Neuronal stem cell (in vitro differentiated cells): ENCODE measurements around the gene ARHGAP44.

Experiments used
- DNase-seq: peaks from one replicate; pipeline ENCODE4 v3.0.0-alpha.2; 2013; ENCODE audit warnings: low spot score
- H2AFZ ChIP-seq: one replicate; pipeline ENCODE4 v1.6.1; 2013; ENCODE audit warnings: mild to moderate bottlenecking, low read length, inconsistent platforms
- H2AK5ac ChIP-seq: 2 replicates; pipeline ENCODE4 v1.6.1; 2013; ENCODE audit warnings: low read depth, mild to moderate bottlenecking, inconsistent platforms, low read length, moderate library complexity, mixed read lengths
- H2BK120ac ChIP-seq: 2 replicates; pipeline ENCODE4 v1.6.1; 2013; ENCODE audit warnings: low read depth, mild to moderate bottlenecking, inconsistent platforms, low read length, moderate library complexity, mixed read lengths
- H2BK12ac ChIP-seq: one replicate; pipeline ENCODE4 v1.6.1; 2013; ENCODE audit warnings: low read length, inconsistent platforms
- H2BK15ac ChIP-seq: 2 replicates; pipeline ENCODE4 v1.6.1; 2013; ENCODE audit warnings: mild to moderate bottlenecking, low read length, inconsistent platforms, mixed read lengths
- H2BK5ac ChIP-seq: one replicate; pipeline ENCODE4 v1.6.1; 2013; ENCODE audit warnings: inconsistent platforms, mild to moderate bottlenecking, low read length, moderate library complexity
- H3K14ac ChIP-seq: one replicate; pipeline ENCODE4 v1.6.1; 2013; ENCODE audit warnings: low read length, inconsistent platforms
- H3K18ac ChIP-seq: 2 replicates; pipeline ENCODE4 v1.6.1; 2013; ENCODE audit warnings: low read length, inconsistent platforms
- H3K23ac ChIP-seq: 2 replicates; pipeline ENCODE4 v1.6.1; 2013; ENCODE audit warnings: low read depth, mild to moderate bottlenecking, mixed read lengths, low read length, inconsistent platforms; ENCODE audit not compliant: poor library complexity
- H3K27ac ChIP-seq: replicated peaks from 3 replicates; pipeline ENCODE4 v1.5.1; 2013; ENCODE audit warnings: low read length, inconsistent platforms
- H3K27me3 ChIP-seq, 3 experiments: 2 replicates each; pipeline ENCODE4 v1.6.1; 2013; ENCODE audit warnings: low read length in 3 of 3, mild to moderate bottlenecking in 2 of 3, inconsistent platforms in 1 of 3, low read depth in 1 of 3, mixed read lengths in 1 of 3, moderate library complexity in 1 of 3; ENCODE audit not compliant: control insufficient read depth in 3 of 3, insufficient read depth in 3 of 3
- H3K36me3 ChIP-seq, 2 donors: replicated peaks in 1 of 2; 2 replicates each; pipeline ENCODE4 v1.6.1; 2013; ENCODE audit warnings: low read length in 2 of 2; ENCODE audit not compliant: control insufficient read depth in 2 of 2, insufficient read depth in 2 of 2
- H3K4ac ChIP-seq: 2 replicates; pipeline ENCODE4 v1.6.1; 2013; ENCODE audit warnings: inconsistent platforms, mild to moderate bottlenecking, low read length, moderate library complexity
- H3K4me1 ChIP-seq, 2 donors: 1 replicate in 1 of 2; 2 replicates in 1 of 2; pipeline ENCODE4 v1.6.1; 2013; ENCODE audit warnings: low read length in 2 of 2, low read depth in 1 of 2; ENCODE audit not compliant: control insufficient read depth in 2 of 2, insufficient read depth in 1 of 2
- H3K4me2 ChIP-seq: one replicate; pipeline ENCODE4 v1.6.1; 2013; ENCODE audit warnings: mild to moderate bottlenecking, low read length, inconsistent platforms; ENCODE audit not compliant: insufficient read depth, poor library complexity, severe bottlenecking
- H3K4me3 ChIP-seq, 2 donors: 2 replicates each; pipeline ENCODE4 v1.5.1; 2013; ENCODE audit warnings: low read length in 2 of 2, mild to moderate bottlenecking in 2 of 2, inconsistent platforms in 1 of 2, moderate library complexity in 1 of 2
- H3K79me1 ChIP-seq: one replicate; pipeline ENCODE4 v1.6.1; 2013; ENCODE audit warnings: low read depth, mild to moderate bottlenecking, inconsistent platforms, low read length, moderate library complexity
- H3K9ac ChIP-seq: one replicate; pipeline ENCODE4 v1.6.1; 2013; ENCODE audit warnings: mild to moderate bottlenecking, low read depth, low read length, inconsistent platforms; ENCODE audit not compliant: poor library complexity
- H3K9me3 ChIP-seq, 2 donors: replicated peaks in 1 of 2; 2 replicates each; pipeline versions ENCODE3 to v1.6.1; 2013; ENCODE audit warnings: low read length in 2 of 2, mild to moderate bottlenecking in 2 of 2, inconsistent platforms in 1 of 2, low read depth in 1 of 2, mixed read lengths in 1 of 2, moderate library complexity in 1 of 2; ENCODE audit not compliant: control insufficient read depth in 2 of 2, insufficient read depth in 1 of 2
- H4K8ac ChIP-seq: one replicate; pipeline ENCODE4 v1.6.1; 2013; ENCODE audit warnings: low read depth, mild to moderate bottlenecking, inconsistent platforms, low read length, moderate library complexity
- H4K91ac ChIP-seq: one replicate; pipeline ENCODE4 v1.6.1; 2013; ENCODE audit warnings: low read length, low read depth, mild to moderate bottlenecking, inconsistent platforms; ENCODE audit not compliant: poor library complexity
- WGBS, 2 donors: extraction: QIAGEN DNeasy Blood & Tissue Kit; methylation state at CpG; one replicate each; pipeline ENCODE4 v1.1.7; 2013; ENCODE audit warnings: missing lambda C conversion rate in 2 of 2, mixed read lengths in 1 of 2; ENCODE audit not compliant: insufficient read length in 2 of 2, insufficient replicate concordance in 1 of 2; ENCODE audit errors: extremely low coverage in 2 of 2; 5-methylcytosine and 5-hydroxymethylcytosine counted together

Gene ARHGAP44

GRCh38 chr17:12806630-12807029 is 17.3 kb downstream of the ARHGAP44 start:
- Histone ChIP-seq H3K79me1 (no peaks in the 10 kb centered on the region), H3K9me3 (peaks cover 0 to 2% of the 10 kb centered on the region in 2 donors)

GRCh38 chr17:12808723-12809122 is 19.4 kb downstream of the ARHGAP44 start:
- Histone ChIP-seq H3K9ac (no peak overlapping the region), H2BK120ac (no peak overlapping the region), H2BK15ac (no peak overlapping the region), H4K91ac (no peak overlapping the region), H2AK5ac (no peak overlapping the region), H2BK5ac (no peak overlapping the region), H3K36me3 (no peaks in the 10 kb centered on the region), H3K27me3 (no peaks in the 10 kb centered on the region), H3K4me2 (no peak overlapping the region), H3K27ac (no peak overlapping the region), H3K18ac (no peak overlapping the region), H3K23ac (no peak overlapping the region), H2BK12ac (no peak overlapping the region), H3K4me3 (no peak overlapping the region), H3K14ac (no peak overlapping the region), H3K4ac (no peak overlapping the region), H4K8ac (no peak overlapping the region), H3K4me1 (no peaks in the 10 kb centered on the region), H3K79me1 (no peaks in the 10 kb centered on the region), H3K9me3 (peaks cover 0 to 2% of the 10 kb centered on the region in 2 donors), H2AFZ (no peak overlapping the region)
- no CpG with 5 or more reads among the region's 3 CpGs for WGBS, 2 donors
- DNase-seq = no peak

More at GRCh38 chr17:12806630-12807029, 17.3 kb downstream of the ARHGAP44 start:
- no peak overlapping the region for H3K23ac ChIP-seq
- H3K4ac ChIP-seq = no peak overlapping the region
- H2AK5ac ChIP-seq = no peak overlapping the region
- no peak overlapping the region for H2BK120ac ChIP-seq
- no peak overlapping the region for H3K14ac ChIP-seq
- no peak overlapping the region for H2BK15ac ChIP-seq
- H2AFZ ChIP-seq = no peak overlapping the region
- no peak overlapping the region for H4K91ac ChIP-seq
- H3K4me3 ChIP-seq = no peak overlapping the region
- H4K8ac ChIP-seq = no peak overlapping the region
- H3K27me3 ChIP-seq = no peaks in the 10 kb centered on the region
- H3K4me2 ChIP-seq = no peak overlapping the region
- no peak overlapping the region for H2BK5ac ChIP-seq
- H3K27ac ChIP-seq = no peak overlapping the region
- no peak overlapping the region for H3K9ac ChIP-seq
- no peaks in the 10 kb centered on the region for H3K4me1 ChIP-seq
- H3K36me3 ChIP-seq = no peaks in the 10 kb centered on the region
- no peak overlapping the region for H3K18ac ChIP-seq
- no peak for DNase-seq
- no peak overlapping the region for H2BK12ac ChIP-seq
- no CpG with 5 or more reads among the region's 1 CpG for WGBS, 2 donors

- no peak overlapping the region for H3K27ac ChIP-seq
- WGBS, 2 donors = no CpG with 5 or more reads among the region's 5 CpGs
- H3K4me1 ChIP-seq = no peaks in the 10 kb centered on the region
- no peak overlapping the region for H3K23ac ChIP-seq
- no peaks in the 10 kb centered on the region for H3K36me3 ChIP-seq
- no peak for DNase-seq
- no peak overlapping the region for H3K4me3 ChIP-seq
- no peak overlapping the region for H3K18ac ChIP-seq
- H2BK15ac ChIP-seq = no peak overlapping the region
- no peak overlapping the region for H3K14ac ChIP-seq
- no peak overlapping the region for H2BK120ac ChIP-seq
- no peaks in the 10 kb centered on the region for H3K27me3 ChIP-seq
- H3K4ac ChIP-seq = no peak overlapping the region
- H4K91ac ChIP-seq = no peak overlapping the region
- H2BK12ac ChIP-seq = no peak overlapping the region
- no peak overlapping the region for H3K9ac ChIP-seq
- H3K79me1 ChIP-seq = no peaks in the 10 kb centered on the region
- H2AK5ac ChIP-seq = no peak overlapping the region
- no peak overlapping the region for H3K4me2 ChIP-seq
- peaks cover 0 to 2% of the 10 kb centered on the region in 2 donors for H3K9me3 ChIP-seq
- H4K8ac ChIP-seq = no peak overlapping the region
- H2BK5ac ChIP-seq = no peak overlapping the region
- no peak overlapping the region for H2AFZ ChIP-seq
Observed at GRCh38 chr17:12812877-12813276, 23.6 kb downstream of the ARHGAP44 start.

- no peak overlapping the region for H2BK15ac ChIP-seq
- no peak overlapping the region for H2BK12ac ChIP-seq
- H3K9ac ChIP-seq = no peak overlapping the region
- H3K14ac ChIP-seq = no peak overlapping the region
- no peak for DNase-seq
- no peak overlapping the region for H3K23ac ChIP-seq
- WGBS, 2 donors = no CpG with 5 or more reads among the region's 9 CpGs
- H3K4me1 ChIP-seq = no peaks in the 10 kb centered on the region
- no peak overlapping the region for H3K27ac ChIP-seq
- H2AK5ac ChIP-seq = no peak overlapping the region
- H3K79me1 ChIP-seq = no peaks in the 10 kb centered on the region
- H4K91ac ChIP-seq = no peak overlapping the region
- no peak overlapping the region for H4K8ac ChIP-seq
- no peaks in the 10 kb centered on the region for H3K27me3 ChIP-seq
- no peak overlapping the region for H3K4me2 ChIP-seq
- no peaks in the 10 kb centered on the region for H3K9me3 ChIP-seq
- no peak overlapping the region for H3K4me3 ChIP-seq
- H2BK5ac ChIP-seq = no peak overlapping the region
- no peak overlapping the region for H2AFZ ChIP-seq
- H3K36me3 ChIP-seq = no peaks in the 10 kb centered on the region
- no peak overlapping the region for H3K18ac ChIP-seq
- no peak overlapping the region for H3K4ac ChIP-seq
- H2BK120ac ChIP-seq = no peak overlapping the region
Observed at GRCh38 chr17:12813664-12814063, 24.4 kb downstream of the ARHGAP44 start.
